ENCODE data around the gene OIP5.

DNA sequence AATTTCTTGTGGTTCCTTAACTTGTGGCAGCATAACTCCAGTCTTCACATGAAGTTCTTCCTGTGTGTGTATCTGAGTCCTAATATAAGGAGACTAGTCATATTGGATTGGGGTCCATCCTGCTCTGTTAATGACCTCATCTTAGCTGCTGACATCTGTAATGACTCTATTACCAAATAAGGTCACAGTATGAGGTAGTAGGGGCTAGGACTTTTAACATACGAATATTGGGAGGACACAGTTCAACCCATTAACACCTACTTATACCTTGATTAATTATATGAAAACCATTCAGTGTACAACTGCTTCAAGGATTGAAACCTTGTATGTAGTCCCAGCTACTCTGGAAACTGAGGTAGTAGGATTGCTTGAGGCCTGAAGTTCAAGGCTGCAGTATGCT lies 43.9 kb downstream of the OIP5 start:
- TF ChIP-seq FOXM1 (CRISPR knock-in tag; IDR thresholded peaks at IDR 0.05) = no peak
- TF ChIP-seq, protein P1, sequence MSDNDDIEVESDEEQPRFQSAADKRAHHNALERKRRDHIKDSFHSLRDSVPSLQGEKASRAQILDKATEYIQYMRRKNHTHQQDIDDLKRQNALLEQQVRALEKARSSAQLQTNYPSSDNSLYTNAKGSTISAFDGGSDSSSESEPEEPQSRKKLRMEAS (IDR thresholded peaks at IDR 0.05) = no peak
- TF ChIP-seq ZNF30 (CRISPR knock-in tag; IDR thresholded peaks at IDR 0.05) = no peak
- no peak for TF ChIP-seq FOXA3 (CRISPR knock-in tag; IDR thresholded peaks at IDR 0.05)
- TF ChIP-seq STAT5B (CRISPR knock-in tag; IDR thresholded peaks at IDR 0.05) = no peak
- no peak for TF ChIP-seq EZH2 (conservative IDR thresholded peaks at IDR 0.05; ENCODE audit: low read depth, low read length)
- no peak for TF ChIP-seq RELA (CRISPR knock-in tag; IDR thresholded peaks at IDR 0.05)
- TF ChIP-seq TBX3 (IDR thresholded peaks at IDR 0.05; ENCODE audit: borderline replicate concordance) = no peak
- TF ChIP-seq, protein P2, sequence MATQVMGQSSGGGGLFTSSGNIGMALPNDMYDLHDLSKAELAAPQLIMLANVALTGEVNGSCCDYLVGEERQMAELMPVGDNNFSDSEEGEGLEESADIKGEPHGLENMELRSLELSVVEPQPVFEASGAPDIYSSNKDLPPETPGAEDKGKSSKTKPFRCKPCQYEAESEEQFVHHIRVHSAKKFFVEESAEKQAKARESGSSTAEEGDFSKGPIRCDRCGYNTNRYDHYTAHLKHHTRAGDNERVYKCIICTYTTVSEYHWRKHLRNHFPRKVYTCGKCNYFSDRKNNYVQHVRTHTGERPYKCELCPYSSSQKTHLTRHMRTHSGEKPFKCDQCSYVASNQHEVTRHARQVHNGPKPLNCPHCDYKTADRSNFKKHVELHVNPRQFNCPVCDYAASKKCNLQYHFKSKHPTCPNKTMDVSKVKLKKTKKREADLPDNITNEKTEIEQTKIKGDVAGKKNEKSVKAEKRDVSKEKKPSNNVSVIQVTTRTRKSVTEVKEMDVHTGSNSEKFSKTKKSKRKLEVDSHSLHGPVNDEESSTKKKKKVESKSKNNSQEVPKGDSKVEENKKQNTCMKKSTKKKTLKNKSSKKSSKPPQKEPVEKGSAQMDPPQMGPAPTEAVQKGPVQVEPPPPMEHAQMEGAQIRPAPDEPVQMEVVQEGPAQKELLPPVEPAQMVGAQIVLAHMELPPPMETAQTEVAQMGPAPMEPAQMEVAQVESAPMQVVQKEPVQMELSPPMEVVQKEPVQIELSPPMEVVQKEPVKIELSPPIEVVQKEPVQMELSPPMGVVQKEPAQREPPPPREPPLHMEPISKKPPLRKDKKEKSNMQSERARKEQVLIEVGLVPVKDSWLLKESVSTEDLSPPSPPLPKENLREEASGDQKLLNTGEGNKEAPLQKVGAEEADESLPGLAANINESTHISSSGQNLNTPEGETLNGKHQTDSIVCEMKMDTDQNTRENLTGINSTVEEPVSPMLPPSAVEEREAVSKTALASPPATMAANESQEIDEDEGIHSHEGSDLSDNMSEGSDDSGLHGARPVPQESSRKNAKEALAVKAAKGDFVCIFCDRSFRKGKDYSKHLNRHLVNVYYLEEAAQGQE (IDR thresholded peaks at IDR 0.05; ENCODE audit: borderline replicate concordance in 1 of 2, low read depth in 1 of 2, low read length in 2 of 2) = no peak
- no peak for TF ChIP-seq XRCC5 (optimal IDR thresholded peaks at IDR 0.05; ENCODE audit: low read length)
- TF ChIP-seq ZNF337 (CRISPR knock-in tag; IDR thresholded peaks at IDR 0.05; ENCODE audit: borderline replicate concordance, low read depth) = no peak
- TF ChIP-seq, protein P3, sequence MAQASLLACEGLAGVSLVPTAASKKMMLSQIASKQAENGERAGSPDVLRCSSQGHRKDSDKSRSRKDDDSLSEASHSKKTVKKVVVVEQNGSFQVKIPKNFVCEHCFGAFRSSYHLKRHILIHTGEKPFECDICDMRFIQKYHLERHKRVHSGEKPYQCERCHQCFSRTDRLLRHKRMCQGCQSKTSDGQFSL (CRISPR knock-in tag; IDR thresholded peaks at IDR 0.05) = no peak
- no peak for TF ChIP-seq CHD2 (IDR thresholded peaks at IDR 0.05; ENCODE audit: low read depth, low read length)
- TF ChIP-seq, protein P4, sequence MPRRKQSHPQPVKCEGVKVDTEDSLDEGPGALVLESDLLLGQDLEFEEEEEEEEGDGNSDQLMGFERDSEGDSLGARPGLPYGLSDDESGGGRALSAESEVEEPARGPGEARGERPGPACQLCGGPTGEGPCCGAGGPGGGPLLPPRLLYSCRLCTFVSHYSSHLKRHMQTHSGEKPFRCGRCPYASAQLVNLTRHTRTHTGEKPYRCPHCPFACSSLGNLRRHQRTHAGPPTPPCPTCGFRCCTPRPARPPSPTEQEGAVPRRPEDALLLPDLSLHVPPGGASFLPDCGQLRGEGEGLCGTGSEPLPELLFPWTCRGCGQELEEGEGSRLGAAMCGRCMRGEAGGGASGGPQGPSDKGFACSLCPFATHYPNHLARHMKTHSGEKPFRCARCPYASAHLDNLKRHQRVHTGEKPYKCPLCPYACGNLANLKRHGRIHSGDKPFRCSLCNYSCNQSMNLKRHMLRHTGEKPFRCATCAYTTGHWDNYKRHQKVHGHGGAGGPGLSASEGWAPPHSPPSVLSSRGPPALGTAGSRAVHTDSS (CRISPR knock-in tag; conservative IDR thresholded peaks at IDR 0.05) = no peak
